Measurements from ENCODE around the gene MED15. TPM values are rescaled to one million over a fixed set of nuclear protein-coding genes. Genes with fewer than 3 reads are reported as not detected.

Gene MED15
- total RNA-seq, 3 donors from 2014 or later (not counting 1 experiment from before 2014, with no cell fraction given) = 269 to 291 (median 270) TPM

DNA sequence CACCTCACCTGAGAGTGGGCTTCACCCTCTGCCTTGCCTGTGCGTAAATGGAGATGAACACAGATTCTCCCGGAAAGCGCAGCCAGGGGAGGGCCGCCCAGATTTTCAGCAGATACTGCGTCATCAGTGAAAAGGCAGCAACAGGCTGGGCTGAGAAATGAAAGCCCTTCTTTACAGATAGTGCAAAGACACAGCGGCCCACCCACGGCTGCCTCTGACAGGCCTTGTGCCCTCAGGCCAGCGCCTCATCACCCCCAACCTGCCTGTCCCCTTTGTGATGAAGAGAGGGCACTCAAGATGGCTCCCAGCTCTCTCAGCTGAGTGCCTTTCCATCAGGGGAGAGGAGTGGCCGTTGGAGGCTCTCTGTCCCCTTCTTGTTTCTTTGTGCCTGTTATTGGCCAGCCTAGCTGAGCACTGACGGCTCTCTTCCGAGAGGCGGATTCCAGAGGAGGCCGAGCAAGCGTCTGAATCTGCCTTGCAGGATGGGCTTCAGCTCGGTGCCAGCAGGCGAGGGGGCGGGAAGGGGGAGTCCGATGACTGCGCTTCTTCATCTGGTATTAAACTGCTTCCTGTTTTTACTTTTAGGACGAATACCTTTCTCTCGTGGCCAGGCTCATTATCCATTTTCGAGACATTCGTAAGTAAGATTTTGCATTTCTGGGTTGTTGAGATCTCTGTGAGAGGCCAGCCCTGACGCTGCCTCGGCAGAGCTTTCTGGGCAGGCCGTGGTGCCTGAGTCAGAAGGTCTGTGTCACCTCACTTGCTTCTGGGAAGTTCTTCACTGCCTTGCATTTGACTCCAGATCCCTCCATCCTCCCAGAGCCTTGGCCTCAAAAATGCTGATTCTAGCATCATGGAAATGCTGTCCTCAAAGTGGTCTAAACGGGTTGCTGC lies 43.7 kb downstream of the MED15 start:
- H3K27ac Mint-ChIP-seq = peak overlapping the region; percentile 94 to 95
- H3K9me3 ChIP-seq (ENCODE audit: control insufficient read depth, insufficient read depth, low read length) = no peaks in the 10 kb centered on the region
- WGBS (ENCODE audit: insufficient coverage) = 69% methylated on average over 27 of the region's 27 CpGs
- intact Hi-C loops (cut with micrococcal nuclease) = no loop called here
- H3K9me3 Mint-ChIP-seq = no peaks in the 10 kb centered on the region
- H3K4me1 ChIP-seq (ENCODE audit: control insufficient read depth, insufficient read depth, low read length) = peaks cover 83% of the 10 kb centered on the region
- H3K4me3 ChIP-seq (ENCODE audit: low read length) = no peak overlapping the region
- ATAC-seq (peak; percentile 9 to 27 (median 21)), DNase-seq (peak in 1 of 2 donors; percentile 79)
- H3K27me3 Mint-ChIP-seq (ENCODE audit: low read depth in 2 of 2) = no peaks in the 10 kb centered on the region
- peak overlapping the region; percentile 69 for H3K27ac ChIP-seq (ENCODE audit: low read length)
- peak overlapping the region; percentile 71 for H3K4me3 Mint-ChIP-seq
- H3K36me3 Mint-ChIP-seq = no peaks in the 10 kb centered on the region
- H3K36me3 ChIP-seq (ENCODE audit: control insufficient read depth, insufficient read depth, low read length) = peaks cover 44% of the 10 kb centered on the region
- TF ChIP-seq, protein P1, sequence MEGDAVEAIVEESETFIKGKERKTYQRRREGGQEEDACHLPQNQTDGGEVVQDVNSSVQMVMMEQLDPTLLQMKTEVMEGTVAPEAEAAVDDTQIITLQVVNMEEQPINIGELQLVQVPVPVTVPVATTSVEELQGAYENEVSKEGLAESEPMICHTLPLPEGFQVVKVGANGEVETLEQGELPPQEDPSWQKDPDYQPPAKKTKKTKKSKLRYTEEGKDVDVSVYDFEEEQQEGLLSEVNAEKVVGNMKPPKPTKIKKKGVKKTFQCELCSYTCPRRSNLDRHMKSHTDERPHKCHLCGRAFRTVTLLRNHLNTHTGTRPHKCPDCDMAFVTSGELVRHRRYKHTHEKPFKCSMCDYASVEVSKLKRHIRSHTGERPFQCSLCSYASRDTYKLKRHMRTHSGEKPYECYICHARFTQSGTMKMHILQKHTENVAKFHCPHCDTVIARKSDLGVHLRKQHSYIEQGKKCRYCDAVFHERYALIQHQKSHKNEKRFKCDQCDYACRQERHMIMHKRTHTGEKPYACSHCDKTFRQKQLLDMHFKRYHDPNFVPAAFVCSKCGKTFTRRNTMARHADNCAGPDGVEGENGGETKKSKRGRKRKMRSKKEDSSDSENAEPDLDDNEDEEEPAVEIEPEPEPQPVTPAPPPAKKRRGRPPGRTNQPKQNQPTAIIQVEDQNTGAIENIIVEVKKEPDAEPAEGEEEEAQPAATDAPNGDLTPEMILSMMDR (IDR thresholded peaks at IDR 0.05) = no peak
- no peaks in the 10 kb centered on the region for H3K27me3 ChIP-seq (ENCODE audit: control insufficient read depth, insufficient read depth, low read length)
- H3K4me1 Mint-ChIP-seq = peaks cover 60 to 69% of the 10 kb centered on the region in 2 donors

DNA sequence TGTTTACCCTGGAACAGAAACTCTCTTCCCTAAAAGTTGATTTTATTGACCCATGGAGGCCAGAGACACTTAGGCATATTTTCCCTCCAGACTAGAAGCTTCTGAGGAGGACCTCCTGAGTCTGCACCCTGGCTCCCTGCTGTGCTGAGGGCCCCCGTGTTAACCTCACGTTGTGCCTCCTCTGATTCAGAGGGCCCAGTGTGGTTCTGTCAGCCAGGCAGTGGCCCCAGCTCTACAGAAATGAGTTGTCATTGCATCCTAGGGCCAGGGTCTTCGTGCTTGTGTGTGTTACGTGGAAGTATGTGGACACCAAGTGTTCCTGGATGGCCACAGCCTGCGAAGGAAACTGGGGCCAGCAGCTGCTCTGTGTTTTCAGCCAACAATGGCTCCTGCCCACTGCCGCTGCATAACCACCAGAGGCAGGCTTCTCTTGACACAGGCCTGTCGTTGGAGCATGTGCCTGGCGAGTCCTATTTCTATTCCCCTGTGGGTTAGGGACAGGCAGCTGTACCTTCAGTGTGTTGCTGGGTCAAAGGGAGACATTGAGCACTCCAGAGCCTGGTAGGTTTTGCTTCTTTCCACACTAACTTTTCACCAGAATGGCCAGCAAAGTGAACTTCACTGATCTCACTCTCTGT lies 44.5 kb downstream of the MED15 start:
- Histone ChIP-seq H3K4me3 (ENCODE audit: low read length) (no peak overlapping the region), H3K27me3 (ENCODE audit: control insufficient read depth, insufficient read depth, low read length) (no peaks in the 10 kb centered on the region), H3K4me1 (ENCODE audit: control insufficient read depth, insufficient read depth, low read length) (peaks cover 88% of the 10 kb centered on the region), H3K36me3 (ENCODE audit: control insufficient read depth, insufficient read depth, low read length) (peaks cover 42% of the 10 kb centered on the region), H3K27ac (ENCODE audit: low read length) (peak overlapping the region; percentile 69), H3K9me3 (ENCODE audit: control insufficient read depth, insufficient read depth, low read length) (no peaks in the 10 kb centered on the region)
- TF ChIP-seq, protein P1 (IDR thresholded peaks at IDR 0.05) = no peak
- Mint-ChIP-seq H3K27me3 (ENCODE audit: low read depth in 2 of 2) (no peaks in the 10 kb centered on the region), H3K4me1 (peaks cover 64 to 71% of the 10 kb centered on the region in 2 donors), H3K4me3 (peak overlapping the region; percentile 71), H3K9me3 (no peaks in the 10 kb centered on the region), H3K36me3 (no peaks in the 10 kb centered on the region), H3K27ac (peak overlapping the region; percentile 94 to 95)
- no peak for ATAC-seq
- peak in 1 of 2 donors; percentile 67 for DNase-seq
- 74% methylated on average over 8 of the region's 8 CpGs for WGBS (ENCODE audit: insufficient coverage)
- intact Hi-C loops (cut with micrococcal nuclease) = no loop called here

DNA sequence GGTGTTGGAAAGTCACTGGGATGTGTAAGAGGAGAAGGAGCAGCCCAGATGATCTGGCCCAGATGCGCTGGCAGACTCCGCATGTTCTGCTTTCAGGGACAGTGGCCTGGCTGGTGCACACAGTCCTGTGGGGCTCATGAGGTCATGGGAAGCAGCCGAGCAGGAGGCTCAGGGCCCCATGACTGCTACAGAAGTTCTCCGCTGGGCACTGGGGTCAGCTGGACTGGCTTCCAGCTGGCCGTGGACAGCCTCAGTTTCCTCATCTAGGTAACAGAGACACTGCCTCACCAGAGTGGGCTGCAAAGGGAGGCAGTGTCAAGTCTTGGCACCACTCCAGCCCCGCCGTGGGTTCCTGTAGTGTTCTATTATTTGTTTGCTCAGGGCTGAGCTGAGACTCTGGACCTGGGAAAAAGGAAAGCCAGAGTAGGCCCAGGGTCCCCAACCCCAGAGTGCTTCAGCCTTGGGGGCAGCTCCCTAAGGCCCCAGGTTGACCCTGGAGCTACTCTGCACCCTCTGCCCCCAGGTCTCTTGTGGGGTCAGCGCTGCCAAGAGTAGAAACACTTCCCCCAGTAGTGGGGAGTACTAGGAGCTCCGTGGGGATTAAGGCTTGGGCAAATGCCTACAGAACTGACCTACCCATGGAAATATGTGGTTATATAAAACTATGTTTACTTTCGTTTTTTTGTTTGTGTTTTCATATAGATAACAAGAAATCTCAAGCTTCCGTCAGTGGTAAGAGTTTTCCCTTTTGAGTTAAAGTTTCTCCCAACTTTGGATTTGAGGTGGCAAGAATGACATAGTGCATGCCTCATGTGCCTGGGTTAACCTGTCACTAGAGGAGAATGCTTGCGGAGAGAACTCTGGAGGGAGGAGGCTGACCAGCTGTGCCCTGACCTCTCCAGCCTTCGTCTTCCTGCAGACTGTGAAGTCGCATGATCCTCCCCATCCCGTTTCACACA lies 45.3 kb downstream of the MED15 start:
- WGBS (ENCODE audit: insufficient coverage) = 88% methylated on average over 11 of the region's 15 CpGs
- peaks cover 72 to 79% of the 10 kb centered on the region in 2 donors for H3K4me1 Mint-ChIP-seq
- H3K36me3 Mint-ChIP-seq = no peaks in the 10 kb centered on the region
- TF ChIP-seq, protein P1 (IDR thresholded peaks at IDR 0.05) = no peak
- intact Hi-C loops (cut with micrococcal nuclease) = no loop called here
- H3K4me1 ChIP-seq (ENCODE audit: control insufficient read depth, insufficient read depth, low read length) = peaks cover 96% of the 10 kb centered on the region
- peak overlapping the region; percentile 94 to 95 for H3K27ac Mint-ChIP-seq
- H3K27ac ChIP-seq (ENCODE audit: low read length) = peak overlapping the region; percentile 69
- no peak overlapping the region for H3K4me3 ChIP-seq (ENCODE audit: low read length)
- H3K27me3 ChIP-seq (ENCODE audit: control insufficient read depth, insufficient read depth, low read length) = no peaks in the 10 kb centered on the region
- H3K9me3 ChIP-seq (ENCODE audit: control insufficient read depth, insufficient read depth, low read length) = no peaks in the 10 kb centered on the region
- H3K4me3 Mint-ChIP-seq = peak overlapping the region; percentile 71
- no peak for ATAC-seq
- H3K27me3 Mint-ChIP-seq (ENCODE audit: low read depth in 2 of 2) = no peaks in the 10 kb centered on the region
- no peaks in the 10 kb centered on the region for H3K9me3 Mint-ChIP-seq
- no peak for DNase-seq
- H3K36me3 ChIP-seq (ENCODE audit: control insufficient read depth, insufficient read depth, low read length) = peaks cover 42% of the 10 kb centered on the region
